Head of caudate nucleus (tissue), 42 donors: ENCODE results near the gene GALNT17.
A peak's percentile ranks its signal among the peaks of the same experiment; 100 is the strongest.

Experiments
- DNase-seq, 42 donors: peaks; one replicate each; pipeline versions ENCODE4 v3.0.0 to v3.0.0-alpha.2; 2020 to 2021; ENCODE audit warnings: mixed read lengths in 7 of 42
- intact Hi-C: fragments of 100-400 bp; cut with DNase I; formaldehyde crosslinking; loops from one replicate; pipeline ENCODE4 v1.15.0; 2022

GALNT17 gene

GRCh38 chr7:71679480-71679879 lies 547.5 kb downstream of the GALNT17 start:
- DNase-seq = no peak
- intact Hi-C loops = no loop called here

- no peak for DNase-seq
Observed at GRCh38 chr7:71682181-71682580, 550.2 kb downstream of the GALNT17 start.

GRCh38 chr7:71682841-71683781 lies 551.2 kb downstream of the GALNT17 start:
- intact Hi-C loops = no loop called here
- DNase-seq = peak in 8 of 42 donors; percentile 6 to 55 (median 13)

More at GRCh38 chr7:71682181-71682580, 550.2 kb downstream of the GALNT17 start:
- intact Hi-C loops = no loop called here

- no peak for DNase-seq
Observed at GRCh38 chr7:71687286-71687685, 555.3 kb downstream of the GALNT17 start.

GRCh38 chr7:71687831-71688599 lies 556.1 kb downstream of the GALNT17 start:
- intact Hi-C loops = no loop called here
- DNase-seq = no peak

More at GRCh38 chr7:71687286-71687685, 555.3 kb downstream of the GALNT17 start:
- intact Hi-C loops = no loop called here

- no peak for DNase-seq
- intact Hi-C loops = no loop called here
Observed at GRCh38 chr7:71691538-71691937, 559.6 kb downstream of the GALNT17 start.

GRCh38 chr7:71694665-71695064 lies 562.7 kb downstream of the GALNT17 start:
- intact Hi-C loops = no loop called here
- no peak for DNase-seq

- intact Hi-C loops = no loop called here
Observed at GRCh38 chr7:71695186-71695585, 563.2 kb downstream of the GALNT17 start.

GRCh38 chr7:71696511-71696910 lies 564.6 kb downstream of the GALNT17 start:
- DNase-seq = no peak
- intact Hi-C loops = no loop called here

More at GRCh38 chr7:71695186-71695585, 563.2 kb downstream of the GALNT17 start:
- DNase-seq = no peak

GRCh38 chr7:71697400-71697799 lies 565.5 kb downstream of the GALNT17 start:
- intact Hi-C loops = no loop called here
- DNase-seq = peak in 6 of 42 donors; percentile 6 to 41 (median 20)

- DNase-seq = no peak
- intact Hi-C loops = no loop called here
Observed at GRCh38 chr7:71705217-71705616, 573.3 kb downstream of the GALNT17 start.

- DNase-seq = no peak
- intact Hi-C loops = no loop called here
Observed at GRCh38 chr7:71705901-71706596, 574.1 kb downstream of the GALNT17 start.

- intact Hi-C loops = no loop called here
- DNase-seq = no peak
Observed at GRCh38 chr7:71706597-71706975, 574.6 kb downstream of the GALNT17 start.

- no peak for DNase-seq
Observed at GRCh38 chr7:71707041-71707440, 575.1 kb downstream of the GALNT17 start.

GRCh38 chr7:71708710-71709109 lies 576.8 kb downstream of the GALNT17 start:
- no peak for DNase-seq
- intact Hi-C loops = no loop called here

More at GRCh38 chr7:71707041-71707440, 575.1 kb downstream of the GALNT17 start:
- intact Hi-C loops = no loop called here

GRCh38 chr7:71710442-71710841 lies 578.5 kb downstream of the GALNT17 start:
- intact Hi-C loops = no loop called here
- DNase-seq = no peak

- no peak for DNase-seq
- intact Hi-C loops = no loop called here
Observed at GRCh38 chr7:71712653-71713180, 580.8 kb downstream of the GALNT17 start.

GRCh38 chr7:71716690-71717089 lies 584.7 kb downstream of the GALNT17 start:
- intact Hi-C loops = no loop called here
- no peak for DNase-seq

GRCh38 chr7:71718563-71718962 lies 586.6 kb downstream of the GALNT17 start:
- DNase-seq = no peak
- intact Hi-C loops = no loop called here
